ENCODE measurements around the gene ACOT7. TPM values are rescaled to one million over a fixed set of nuclear protein-coding genes. Genes with fewer than 3 reads are reported as not detected.

Gene ACOT7
- total RNA-seq, 1 donor from 2014 or later: 16.1 TPM

- no peaks in the 10 kb centered on the region for H3K36me3 ChIP-seq
- H3K4me3 ChIP-seq: peak overlapping the region in 1 of 2 donors; percentile 28
- H3K4me1 ChIP-seq: peaks cover 14 to 23% of the 10 kb centered on the region in 2 donors
- intact Hi-C loops (cut with DNase I): loop anchor here (5.0 kb wide), 1 partner anchor 112 kb away; no protein-coding TSS in a partner anchor
- peak; percentile 46 to 79 for DNase-seq (ENCODE audit: low spot score in 2 of 2)
- H3K9me3 ChIP-seq: no peaks in the 10 kb centered on the region
- peak overlapping the region; percentile 81 to 83 for H3K27ac ChIP-seq
- H3K27me3 ChIP-seq: no peaks in the 10 kb centered on the region
- no peak for TF ChIP-seq CTCF (IDR thresholded peaks at IDR 0.05)
These were observed 34.1 kb downstream of the ACOT7 start for GRCh38 chr1:6359216-6360116.

GRCh38 chr1:6358757-6359201 is 34.8 kb downstream of the ACOT7 start:
- no peaks in the 10 kb centered on the region for H3K9me3 ChIP-seq
- H3K27ac ChIP-seq: peak overlapping the region; percentile 81 to 83
- no peak for TF ChIP-seq CTCF (IDR thresholded peaks at IDR 0.05)
- H3K4me1 ChIP-seq: peaks cover 20 to 30% of the 10 kb centered on the region in 2 donors
- no peaks in the 10 kb centered on the region for H3K27me3 ChIP-seq
- intact Hi-C loops (cut with DNase I): no loop called here
- H3K36me3 ChIP-seq: no peaks in the 10 kb centered on the region
- H3K4me3 ChIP-seq: no peak overlapping the region
- peak in 1 of 2 donors; percentile 71 for DNase-seq (ENCODE audit: low spot score in 2 of 2)

- Histone ChIP-seq H3K4me1 (peaks cover 25 to 32% of the 10 kb centered on the region in 2 donors), H3K27ac (peak overlapping the region; percentile 81 to 83), H3K9me3 (no peaks in the 10 kb centered on the region), H3K4me3 (no peak overlapping the region), H3K36me3 (no peaks in the 10 kb centered on the region), H3K27me3 (no peaks in the 10 kb centered on the region)
- no peak for TF ChIP-seq CTCF (IDR thresholded peaks at IDR 0.05)
- intact Hi-C loops (cut with DNase I): no loop called here
- no peak for DNase-seq (ENCODE audit: low spot score in 2 of 2)
These were observed 35.4 kb downstream of the ACOT7 start for GRCh38 chr1:6358144-6358624.

- H3K27ac ChIP-seq: no peak overlapping the region
- H3K36me3 ChIP-seq: no peaks in the 10 kb centered on the region
- no peak overlapping the region for H3K4me3 ChIP-seq
- TF ChIP-seq CTCF (IDR thresholded peaks at IDR 0.05): no peak
- H3K4me1 ChIP-seq: peaks cover 25 to 33% of the 10 kb centered on the region in 2 donors
- DNase-seq (ENCODE audit: low spot score in 2 of 2): no peak
- H3K9me3 ChIP-seq: no peaks in the 10 kb centered on the region
- H3K27me3 ChIP-seq: no peaks in the 10 kb centered on the region
- intact Hi-C loops (cut with DNase I): no loop called here
These were observed 36.2 kb downstream of the ACOT7 start for GRCh38 chr1:6357243-6357936.

GRCh38 chr1:6355621-6356020 is 37.9 kb downstream of the ACOT7 start:
- intact Hi-C loops (cut with DNase I): no loop called here
- H3K4me1 ChIP-seq: peaks cover 28 to 37% of the 10 kb centered on the region in 2 donors

More at GRCh38 chr1:6355621-6356020, 37.9 kb downstream of the ACOT7 start:
- no peak for DNase-seq (ENCODE audit: low spot score in 2 of 2)
- H3K9me3 ChIP-seq: no peaks in the 10 kb centered on the region
- H3K27ac ChIP-seq: no peak overlapping the region
- no peak overlapping the region for H3K4me3 ChIP-seq
- H3K36me3 ChIP-seq: no peaks in the 10 kb centered on the region
- no peaks in the 10 kb centered on the region for H3K27me3 ChIP-seq
- no peak for TF ChIP-seq CTCF (IDR thresholded peaks at IDR 0.05)

Measured in ascending aorta (tissue), 2 donors.